PC-3 (cell line): ENCODE results near the gene NCR1. TPM values are rescaled to one million over a fixed set of nuclear protein-coding genes. Genes with fewer than 3 reads are reported as not detected.
"Not testable (repeated sequence)": the region's sequence is repeated elsewhere in the genome, so short reads cannot be mapped to it uniquely, and the experiment has no call there.

Source experiments
- ATAC-seq: fragments of 200-7000 bp; cut with Tn5 transposase; 2 replicates; pipeline ENCODE4 v1.9.1; 2020; ENCODE audit warnings: mild to moderate bottlenecking, moderate library complexity
- BruUV-seq: library from RNA; stranded (reverse); fragments of 400-500 nt; replicated peaks from 2 replicates; lab custom pipeline; 2021; lab: Mats Ljungman, UMichigan
- CTCF ChIA-PET: fragments of 300-600 bp; sonication (Branson Sonifier 250); formaldehyde crosslinking; loops from one replicate; lab custom pipeline; 2022; ENCODE audit warnings: antibody characterized with exemption; lab: Charles Lee
- POLR2A ChIA-PET: fragments of 300-600 bp; sonication (Branson Sonifier 250); formaldehyde crosslinking; loops from one replicate; lab custom pipeline; 2022; ENCODE audit warnings: antibody characterized with exemption; ENCODE audit not compliant: unreplicated experiment; lab: Charles Lee
- DNase-seq: peaks from one replicate; pipeline ENCODE4 v3.0.0-alpha.2; 2015
- H2AFZ ChIP-seq: fragments of 300-600 bp; sonication (generic); 2 replicates; pipeline ENCODE4 v1.6.0; 2016; ENCODE audit warnings: antibody characterized with exemption, low read length
- H3F3A ChIP-seq: fragments of 300-600 bp; sonication (generic); one replicate; pipeline ENCODE4 v1.6.0; 2017; ENCODE audit warnings: antibody characterized with exemption, low read length, control low read depth, mild to moderate bottlenecking; ENCODE audit not compliant: unreplicated experiment
- H3K27ac ChIP-seq: fragments of 300-600 bp; sonication (generic); 2 replicates; pipeline ENCODE4 v1.5.1; 2016; ENCODE audit warnings: mild to moderate bottlenecking, low read length
- H3K27me3 ChIP-seq: fragments of 300-600 bp; sonication (generic); 2 replicates; pipeline ENCODE4 v1.6.1; 2016; ENCODE audit warnings: low read length, mixed read lengths
- H3K36me3 ChIP-seq: fragments of 300-600 bp; sonication (generic); 2 replicates; pipeline ENCODE4 v1.6.1; 2016; ENCODE audit warnings: low read depth, mixed run types, low read length, mixed read lengths
- H3K4me1 ChIP-seq: fragments of 300-600 bp; sonication (generic); 2 replicates; pipeline ENCODE4 v1.5.1; 2016; ENCODE audit warnings: low read length; ENCODE audit not compliant: insufficient read depth
- H3K4me2 ChIP-seq: fragments of 300-600 bp; sonication (generic); 2 replicates; pipeline ENCODE4 v1.6.0; 2016; ENCODE audit warnings: low read length
- H3K4me3 ChIP-seq: fragments of 300-600 bp; sonication (generic); 2 replicates; pipeline ENCODE4 v1.5.1; 2016; ENCODE audit warnings: mild to moderate bottlenecking, low read length, mixed read lengths
- H3K79me2 ChIP-seq: fragments of 300-600 bp; sonication (generic); 2 replicates; pipeline ENCODE4 v1.6.1; 2017; ENCODE audit warnings: low read length, mixed read lengths
- H3K9ac ChIP-seq: fragments of 300-600 bp; sonication (generic); 2 replicates; pipeline ENCODE4 v1.6.0; 2016; ENCODE audit warnings: mild to moderate bottlenecking, low read length
- H3K9me2 ChIP-seq: fragments of 300-600 bp; sonication (generic); replicated peaks from 2 replicates; pipeline ENCODE4 v1.6.1; 2016; ENCODE audit warnings: mixed run types, low read length, mixed read lengths
- H3K9me3 ChIP-seq: fragments of 300-600 bp; sonication (generic); 2 replicates; pipeline ENCODE4 v1.6.1; 2016; ENCODE audit warnings: low read length, mixed read lengths
- H4K20me1 ChIP-seq: fragments of 300-600 bp; sonication (generic); 2 replicates; pipeline ENCODE4 v1.6.1; 2016; ENCODE audit warnings: low read length, mixed read lengths
- EZH2 ChIP-seq: fragments of 300-600 bp; sonication (generic); IDR thresholded peaks from one replicate; pipeline ENCODE4 v1.6.1; 2017; ENCODE audit warnings: antibody characterized with exemption, mild to moderate bottlenecking, low read length; ENCODE audit not compliant: unreplicated experiment
- EZH2phosphoT487 ChIP-seq: fragments of 300-600 bp; sonication (generic); IDR thresholded peaks from 2 replicates; pipeline ENCODE4 v1.6.1; 2018; ENCODE audit warnings: mild to moderate bottlenecking, antibody characterized with exemption, low read length, borderline replicate concordance
- intact Hi-C: fragments of 100-400 bp; cut with micrococcal nuclease; formaldehyde crosslinking; loops from 2 replicates; pipeline ENCODE4 v1.9.0; 2023
- total RNA-seq: library from RNA; depleted of rRNA; stranded (reverse); fragments of >200 nt; gene quantifications from 2 replicates; pipeline ENCODE4 v1.2.3, GENCODE V29; 2014
- TF ChIP-seq, protein P1 (sequence below): fragments of 300-600 bp; sonication (generic); conservative IDR thresholded peaks from 2 replicates; pipeline ENCODE4 v1.5.1; 2017; ENCODE audit warnings: antibody characterized with exemption, low read depth, mild to moderate bottlenecking, low read length

Gene NCR1
- total RNA-seq, 1 experiment from 2014 or later, result not detected

DNA sequence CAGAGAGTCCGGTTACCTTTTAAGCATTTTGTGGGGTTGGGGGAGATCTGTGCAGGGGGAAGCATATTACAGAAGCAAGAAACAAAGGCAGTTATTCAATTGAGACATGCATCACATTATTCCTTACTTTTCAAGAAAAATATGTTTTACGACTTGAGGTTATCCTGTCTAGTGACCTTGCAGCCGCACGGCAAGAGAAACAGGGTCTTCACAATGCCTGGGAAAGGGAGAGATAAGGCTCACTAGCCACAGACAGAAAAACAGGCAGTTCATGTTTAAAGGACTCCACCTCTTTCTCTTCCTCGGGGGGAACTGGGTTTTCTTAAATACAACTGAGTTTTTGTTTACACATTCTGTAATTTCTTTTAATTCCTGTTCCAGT is 536 bp upstream of the NCR1 start:
- intact Hi-C loops, result no loop called here
- no peak overlapping the region for H3K4me2 ChIP-seq
- ChIA-PET CTCF (no interaction called here), POLR2A (no interaction called here)
- no peak overlapping the region for H3K4me3 ChIP-seq
- H3F3A ChIP-seq, result no peaks in the 10 kb centered on the region
- DNase-seq (no peak), ATAC-seq (no peak)
- H3K9ac ChIP-seq, result no peak overlapping the region
- no peaks in the 10 kb centered on the region for H3K9me2 ChIP-seq
- H2AFZ ChIP-seq, result no peak overlapping the region
- no peaks in the 10 kb centered on the region for H3K79me2 ChIP-seq
- peaks cover 38% of the 10 kb centered on the region for H3K27me3 ChIP-seq
- H3K27ac ChIP-seq, result no peak overlapping the region
- no peak for TF ChIP-seq EZH2phosphoT487
- TF ChIP-seq, protein P1, sequence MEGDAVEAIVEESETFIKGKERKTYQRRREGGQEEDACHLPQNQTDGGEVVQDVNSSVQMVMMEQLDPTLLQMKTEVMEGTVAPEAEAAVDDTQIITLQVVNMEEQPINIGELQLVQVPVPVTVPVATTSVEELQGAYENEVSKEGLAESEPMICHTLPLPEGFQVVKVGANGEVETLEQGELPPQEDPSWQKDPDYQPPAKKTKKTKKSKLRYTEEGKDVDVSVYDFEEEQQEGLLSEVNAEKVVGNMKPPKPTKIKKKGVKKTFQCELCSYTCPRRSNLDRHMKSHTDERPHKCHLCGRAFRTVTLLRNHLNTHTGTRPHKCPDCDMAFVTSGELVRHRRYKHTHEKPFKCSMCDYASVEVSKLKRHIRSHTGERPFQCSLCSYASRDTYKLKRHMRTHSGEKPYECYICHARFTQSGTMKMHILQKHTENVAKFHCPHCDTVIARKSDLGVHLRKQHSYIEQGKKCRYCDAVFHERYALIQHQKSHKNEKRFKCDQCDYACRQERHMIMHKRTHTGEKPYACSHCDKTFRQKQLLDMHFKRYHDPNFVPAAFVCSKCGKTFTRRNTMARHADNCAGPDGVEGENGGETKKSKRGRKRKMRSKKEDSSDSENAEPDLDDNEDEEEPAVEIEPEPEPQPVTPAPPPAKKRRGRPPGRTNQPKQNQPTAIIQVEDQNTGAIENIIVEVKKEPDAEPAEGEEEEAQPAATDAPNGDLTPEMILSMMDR, result no peak
- TF ChIP-seq EZH2, result no peak
- no peaks in the 10 kb centered on the region for H3K4me1 ChIP-seq
- H3K36me3 ChIP-seq, result no peaks in the 10 kb centered on the region
- BruUV-seq, result no TSS peak
- no peaks in the 10 kb centered on the region for H4K20me1 ChIP-seq
- H3K9me3 ChIP-seq, result no peaks in the 10 kb centered on the region

DNA sequence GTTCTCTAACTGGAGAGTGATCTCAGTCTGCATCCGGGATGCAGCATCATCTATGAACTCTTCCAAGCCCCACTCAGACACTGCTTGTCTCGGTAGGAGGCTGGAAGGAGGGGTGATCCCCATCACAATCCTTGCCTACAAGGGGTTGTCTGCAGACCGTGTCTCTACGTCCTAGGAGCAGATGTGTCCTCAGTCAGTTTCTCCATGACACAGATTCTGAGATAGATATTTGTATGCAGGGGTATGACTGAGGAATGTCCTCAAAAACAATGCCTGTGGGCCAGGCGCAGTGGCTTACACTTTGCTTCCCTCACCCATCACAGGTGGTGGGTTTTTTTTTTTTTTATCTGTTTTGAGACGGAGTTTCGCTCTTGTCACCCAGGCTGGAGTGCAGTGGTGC is 871 bp downstream of the NCR1 start:
- no peaks in the 10 kb centered on the region for H3K79me2 ChIP-seq
- no peak overlapping the region for H3K27ac ChIP-seq

DNA sequence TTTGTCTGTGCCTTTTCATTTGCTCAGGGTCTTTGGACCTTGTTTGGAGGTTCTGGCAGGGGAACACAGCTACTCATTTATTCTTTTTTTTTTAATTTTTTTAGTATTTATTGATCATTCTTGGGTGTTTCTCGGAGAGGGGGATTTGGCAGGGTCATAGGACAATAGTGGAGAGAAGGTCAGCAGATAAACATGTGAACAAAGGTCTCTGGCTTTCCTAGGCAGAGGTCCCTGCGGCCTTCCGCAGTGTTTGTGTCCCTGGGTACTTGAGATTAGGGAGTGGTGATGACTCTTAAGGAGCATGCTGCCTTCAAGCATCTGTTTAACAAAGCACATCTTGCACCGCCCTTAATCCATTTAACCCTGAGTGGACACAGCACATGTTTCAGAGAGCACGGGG is 2.0 kb downstream of the NCR1 start:
- H3K27ac ChIP-seq, POLR2A ChIA-PET, intact Hi-C loops, H3K4me3 ChIP-seq, CTCF ChIA-PET, H4K20me1 ChIP-seq, H3K36me3 ChIP-seq, H3F3A ChIP-seq, H3K9ac ChIP-seq, H3K79me2 ChIP-seq, H3K9me3 ChIP-seq, H3K9me2 ChIP-seq, H3K4me2 ChIP-seq, H2AFZ ChIP-seq, DNase-seq, ATAC-seq, BruUV-seq, H3K4me1 ChIP-seq: not testable (repeated sequence)
- H3K27me3 ChIP-seq, result peaks cover 32% of the 10 kb centered on the region

More for the DNA sequence above, 871 bp downstream of the NCR1 start:
- Histone ChIP-seq H3K4me3 (no peak overlapping the region), H3K4me1 (no peaks in the 10 kb centered on the region), H4K20me1 (no peaks in the 10 kb centered on the region), H3K9me3 (no peaks in the 10 kb centered on the region), H3F3A (no peaks in the 10 kb centered on the region), H3K9me2 (no peaks in the 10 kb centered on the region), H3K36me3 (no peaks in the 10 kb centered on the region), H2AFZ (no peak overlapping the region), H3K4me2 (no peak overlapping the region), H3K9ac (no peak overlapping the region), H3K27me3 (peaks cover 32% of the 10 kb centered on the region)
- POLR2A ChIA-PET, result no interaction called here
- DNase-seq (no peak), ATAC-seq (no peak)
- CTCF ChIA-PET, result no interaction called here
- no TSS peak for BruUV-seq
- TF ChIP-seq, protein P1, result no peak
- TF ChIP-seq EZH2 (no peak), EZH2phosphoT487 (no peak)
- intact Hi-C loops, result no loop called here
